Brain microvascular endothelial cell (primary cell): ENCODE results near the gene KRT8.

Source experiments
- DNase-seq: peaks from one replicate; pipeline ENCODE4 v3.0.0-alpha.2; 2020
- H3K27ac ChIP-seq: fragments of 250-450 bp; sonication (Bioruptor Pico); 2 replicates; pipeline ENCODE4 v1.5.1; 2020; ENCODE audit warnings: mild to moderate bottlenecking, moderate library complexity
- H3K27me3 ChIP-seq: fragments of 250-450 bp; sonication (Bioruptor Pico); replicated peaks from 2 replicates; pipeline ENCODE4 v1.5.1; 2020; ENCODE audit warnings: mild to moderate bottlenecking
- H3K36me3 ChIP-seq: fragments of 250-450 bp; sonication (Bioruptor Pico); replicated peaks from 2 replicates; pipeline ENCODE4 v1.5.1; 2020; ENCODE audit warnings: mild to moderate bottlenecking
- H3K4me3 ChIP-seq: 2 replicates; pipeline ENCODE4 v1.5.1; 2011; ENCODE audit warnings: low read depth, mild to moderate bottlenecking, control low read depth, low read length, moderate library complexity
- CTCF ChIP-seq: IDR thresholded peaks from 2 replicates; pipeline ENCODE4 v1.5.1; 2011; ENCODE audit warnings: low read depth, mild to moderate bottlenecking, moderate library complexity, low read length, control low read depth, inconsistent platforms; ENCODE audit errors: missing control alignments
- in situ Hi-C: cut with HindIII; loops from 2 replicates; pipeline ENCODE4 v1.10.0; 2017; ENCODE audit warnings: low sequenced_read_pairs, low pct_ligation_motif_present

KRT8 gene

GRCh38 chr12:52945389-52946232, 40.7 kb upstream of the KRT8 start:
- peak; percentile 61 for DNase-seq
- Histone ChIP-seq H3K27me3 (no peaks in the 10 kb centered on the region), H3K27ac (peak overlapping the region; percentile 34)

GRCh38 chr12:52944683-52945388, 40.0 kb upstream of the KRT8 start:
- Histone ChIP-seq H3K27ac (peak overlapping the region; percentile 34), H3K36me3 (no peaks in the 10 kb centered on the region), H3K27me3 (no peaks in the 10 kb centered on the region), H3K4me3 (no peak overlapping the region)
- no peak for DNase-seq
- in situ Hi-C loops, result no loop called here
- TF ChIP-seq CTCF, result no peak

More at GRCh38 chr12:52945389-52946232, 40.7 kb upstream of the KRT8 start:
- in situ Hi-C loops, result no loop called here
- Histone ChIP-seq H3K36me3 (peaks cover 6% of the 10 kb centered on the region), H3K4me3 (no peak overlapping the region)
- no peak for TF ChIP-seq CTCF

GRCh38 chr12:52942901-52943181, 38.0 kb upstream of the KRT8 start:
- Histone ChIP-seq H3K4me3 (no peak overlapping the region), H3K27me3 (no peaks in the 10 kb centered on the region), H3K36me3 (no peaks in the 10 kb centered on the region), H3K27ac (no peak overlapping the region)
- DNase-seq, result no peak
- in situ Hi-C loops, result no loop called here
- TF ChIP-seq CTCF, result no peak

- Histone ChIP-seq H3K27me3 (no peaks in the 10 kb centered on the region), H3K4me3 (no peak overlapping the region), H3K27ac (no peak overlapping the region), H3K36me3 (no peaks in the 10 kb centered on the region)
- in situ Hi-C loops, result no loop called here
- DNase-seq, result no peak
- TF ChIP-seq CTCF, result no peak
Observed at GRCh38 chr12:52942066-52942900, 37.4 kb upstream of the KRT8 start.

GRCh38 chr12:52929538-52929937, 24.7 kb upstream of the KRT8 start:
- in situ Hi-C loops, result no loop called here

More at GRCh38 chr12:52929538-52929937, 24.7 kb upstream of the KRT8 start:
- Histone ChIP-seq H3K27me3 (no peaks in the 10 kb centered on the region), H3K27ac (no peak overlapping the region), H3K36me3 (no peaks in the 10 kb centered on the region), H3K4me3 (no peak overlapping the region)
- no peak for TF ChIP-seq CTCF
- DNase-seq, result no peak
